KMS-11 (cell line): ENCODE measurements around the gene P2RX5.

Experiments used
- H2AFZ ChIP-seq: fragments of 200-600 bp; sonication (generic); 2 replicates; pipeline ENCODE4 v1.6.1; 2016; ENCODE audit warnings: antibody characterized with exemption, mixed run types, low read depth
- H3K27ac ChIP-seq: fragments of 200-600 bp; sonication (generic); 2 replicates; pipeline ENCODE4 v1.6.1; 2016; ENCODE audit warnings: mild to moderate bottlenecking, mixed run types
- H3K27me3 ChIP-seq: fragments of 200-600 bp; sonication (generic); 2 replicates; pipeline ENCODE4 v1.6.1; 2017; ENCODE audit warnings: mild to moderate bottlenecking, low read depth, mixed run types, moderate library complexity; ENCODE audit not compliant: insufficient read depth
- H3K36me3 ChIP-seq: fragments of 200-600 bp; sonication (generic); 2 replicates; pipeline ENCODE4 v1.6.1; 2017; ENCODE audit warnings: mild to moderate bottlenecking, mixed run types; ENCODE audit not compliant: insufficient read depth
- H3K4me1 ChIP-seq: fragments of 200-600 bp; sonication (generic); 2 replicates; pipeline ENCODE4 v1.6.1; 2016; ENCODE audit warnings: mild to moderate bottlenecking, low read depth, mixed run types; ENCODE audit not compliant: poor library complexity, severe bottlenecking
- H3K4me2 ChIP-seq: fragments of 200-600 bp; sonication (generic); 2 replicates; pipeline ENCODE4 v1.7.0; 2016; ENCODE audit warnings: mild to moderate bottlenecking, mixed run types
- H3K4me3 ChIP-seq: fragments of 200-600 bp; sonication (generic); IDR thresholded peaks from 2 replicates; pipeline ENCODE4 v1.6.1; 2017; ENCODE audit warnings: low read depth, low read length, mixed read lengths; ENCODE audit not compliant: insufficient read depth
- H3K79me2 ChIP-seq: fragments of 200-600 bp; sonication (generic); 2 replicates; pipeline ENCODE4 v1.6.1; 2016; ENCODE audit warnings: low read depth, mixed run types; ENCODE audit not compliant: insufficient read depth
- H3K9ac ChIP-seq: fragments of 200-600 bp; sonication (generic); 2 replicates; pipeline ENCODE4 v1.6.1; 2016; ENCODE audit warnings: mild to moderate bottlenecking, mixed run types
- H4K20me1 ChIP-seq: fragments of 200-600 bp; sonication (generic); 2 replicates; pipeline ENCODE4 v1.6.1; 2016; ENCODE audit warnings: mild to moderate bottlenecking, mixed run types; ENCODE audit not compliant: insufficient read depth
- TF ChIP-seq, protein P1 (sequence below): fragments of 200-600 bp; sonication (generic); conservative IDR thresholded peaks from 2 replicates; pipeline ENCODE4 v1.6.1; 2017; ENCODE audit warnings: low read depth, mild to moderate bottlenecking, antibody characterized with exemption, low read length, moderate library complexity, mixed read lengths

The P2RX5 gene

DNA sequence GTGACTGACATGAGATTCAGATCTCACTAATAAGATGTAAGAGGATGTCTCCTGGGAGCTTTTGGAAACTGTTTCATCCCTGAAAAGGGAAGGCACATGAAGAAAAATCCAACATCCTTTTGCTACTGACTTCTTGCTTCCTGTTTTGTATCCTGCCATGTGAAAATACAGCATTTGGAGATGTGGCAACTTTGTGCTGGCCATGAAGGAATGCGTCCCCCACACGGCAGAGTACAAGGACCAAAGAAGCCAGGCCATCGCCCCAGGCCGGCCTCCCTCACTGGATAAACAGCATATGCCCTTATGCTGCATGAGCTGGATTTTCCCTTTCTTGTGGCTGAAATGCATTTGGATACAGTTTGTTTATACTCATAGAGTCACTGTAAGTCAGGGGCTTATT, 22.2 kb upstream of the P2RX5 start:
- H3K9ac ChIP-seq, result no peak overlapping the region
- no peaks in the 10 kb centered on the region for H3K36me3 ChIP-seq
- H3K27me3 ChIP-seq, result no peaks in the 10 kb centered on the region
- no peak overlapping the region for H2AFZ ChIP-seq
- H3K4me1 ChIP-seq, result peaks cover 7% of the 10 kb centered on the region
- H3K4me3 ChIP-seq, result no peak overlapping the region
- H3K4me2 ChIP-seq, result no peak overlapping the region
- H3K27ac ChIP-seq, result no peak overlapping the region
- H3K79me2 ChIP-seq, result peaks cover 8% of the 10 kb centered on the region
- H4K20me1 ChIP-seq, result no peaks in the 10 kb centered on the region
- TF ChIP-seq, protein P1, sequence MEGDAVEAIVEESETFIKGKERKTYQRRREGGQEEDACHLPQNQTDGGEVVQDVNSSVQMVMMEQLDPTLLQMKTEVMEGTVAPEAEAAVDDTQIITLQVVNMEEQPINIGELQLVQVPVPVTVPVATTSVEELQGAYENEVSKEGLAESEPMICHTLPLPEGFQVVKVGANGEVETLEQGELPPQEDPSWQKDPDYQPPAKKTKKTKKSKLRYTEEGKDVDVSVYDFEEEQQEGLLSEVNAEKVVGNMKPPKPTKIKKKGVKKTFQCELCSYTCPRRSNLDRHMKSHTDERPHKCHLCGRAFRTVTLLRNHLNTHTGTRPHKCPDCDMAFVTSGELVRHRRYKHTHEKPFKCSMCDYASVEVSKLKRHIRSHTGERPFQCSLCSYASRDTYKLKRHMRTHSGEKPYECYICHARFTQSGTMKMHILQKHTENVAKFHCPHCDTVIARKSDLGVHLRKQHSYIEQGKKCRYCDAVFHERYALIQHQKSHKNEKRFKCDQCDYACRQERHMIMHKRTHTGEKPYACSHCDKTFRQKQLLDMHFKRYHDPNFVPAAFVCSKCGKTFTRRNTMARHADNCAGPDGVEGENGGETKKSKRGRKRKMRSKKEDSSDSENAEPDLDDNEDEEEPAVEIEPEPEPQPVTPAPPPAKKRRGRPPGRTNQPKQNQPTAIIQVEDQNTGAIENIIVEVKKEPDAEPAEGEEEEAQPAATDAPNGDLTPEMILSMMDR, result no peak

DNA sequence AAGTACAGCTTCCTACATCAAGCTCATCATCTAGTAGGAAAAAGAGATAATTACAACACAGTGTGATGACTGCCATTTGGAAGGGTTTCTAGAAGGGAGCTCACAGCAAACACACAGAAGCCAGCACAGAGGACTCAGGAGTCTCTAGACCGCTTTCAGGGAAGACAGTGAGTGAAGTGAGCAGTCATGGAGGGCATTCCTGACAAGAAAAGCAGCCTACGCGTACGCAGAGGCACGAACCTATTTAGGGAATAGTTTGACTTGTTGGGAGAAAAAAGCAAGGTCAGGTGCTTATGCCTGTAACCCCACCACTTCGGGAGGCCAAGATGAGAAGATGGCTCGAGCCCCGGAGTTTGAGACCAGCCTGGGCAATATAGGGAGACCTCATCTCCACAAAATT, 19.3 kb upstream of the P2RX5 start:
- H3K36me3 ChIP-seq, result no peaks in the 10 kb centered on the region
- no peak overlapping the region for H3K4me2 ChIP-seq
- H3K4me1 ChIP-seq, result peaks cover 26% of the 10 kb centered on the region
- no peak overlapping the region for H3K4me3 ChIP-seq
- no peak overlapping the region for H2AFZ ChIP-seq
- TF ChIP-seq, protein P1, result no peak
- no peaks in the 10 kb centered on the region for H3K79me2 ChIP-seq
- H4K20me1 ChIP-seq, result no peaks in the 10 kb centered on the region
- no peaks in the 10 kb centered on the region for H3K27me3 ChIP-seq
- no peak overlapping the region for H3K9ac ChIP-seq
- H3K27ac ChIP-seq, result no peak overlapping the region

DNA sequence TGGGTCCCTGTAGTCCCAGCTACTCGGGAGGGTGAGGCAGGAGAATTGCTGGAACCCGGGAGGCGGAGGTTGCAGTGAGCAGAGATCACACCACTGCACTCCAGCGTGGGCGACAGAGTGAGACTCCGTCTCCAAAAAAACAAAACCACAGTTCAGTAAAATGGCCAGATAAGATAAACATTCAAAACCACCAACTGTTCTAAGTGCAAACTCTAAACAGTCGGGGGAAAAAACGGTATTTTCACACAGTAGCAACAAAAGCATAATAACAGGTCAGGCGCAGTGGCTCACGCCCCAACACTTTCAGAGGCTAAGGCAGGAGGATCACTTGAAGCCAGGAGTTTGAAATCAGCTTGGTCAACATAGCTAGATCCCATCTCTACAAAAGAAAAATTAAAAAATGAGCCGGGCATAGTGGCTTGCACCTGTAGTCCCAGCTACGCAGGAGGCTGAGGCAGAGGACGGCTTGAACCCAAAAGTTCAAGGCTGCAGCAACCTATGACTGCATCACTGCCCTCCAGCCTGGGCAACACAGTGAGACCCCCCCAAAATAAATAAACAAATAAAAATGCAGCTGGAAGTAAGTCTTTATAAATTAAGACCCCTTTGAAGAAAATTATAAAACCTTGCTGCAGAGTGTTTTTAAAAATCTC, 17.0 kb upstream of the P2RX5 start:
- Histone ChIP-seq H3K4me1 (peaks cover 48% of the 10 kb centered on the region), H3K36me3 (no peaks in the 10 kb centered on the region), H3K9ac (no peak overlapping the region), H3K4me3 (no peak overlapping the region), H2AFZ (no peak overlapping the region), H3K27ac (no peak overlapping the region), H3K79me2 (no peaks in the 10 kb centered on the region), H3K27me3 (no peaks in the 10 kb centered on the region), H4K20me1 (no peaks in the 10 kb centered on the region), H3K4me2 (no peak overlapping the region)
- TF ChIP-seq, protein P1, result no peak

DNA sequence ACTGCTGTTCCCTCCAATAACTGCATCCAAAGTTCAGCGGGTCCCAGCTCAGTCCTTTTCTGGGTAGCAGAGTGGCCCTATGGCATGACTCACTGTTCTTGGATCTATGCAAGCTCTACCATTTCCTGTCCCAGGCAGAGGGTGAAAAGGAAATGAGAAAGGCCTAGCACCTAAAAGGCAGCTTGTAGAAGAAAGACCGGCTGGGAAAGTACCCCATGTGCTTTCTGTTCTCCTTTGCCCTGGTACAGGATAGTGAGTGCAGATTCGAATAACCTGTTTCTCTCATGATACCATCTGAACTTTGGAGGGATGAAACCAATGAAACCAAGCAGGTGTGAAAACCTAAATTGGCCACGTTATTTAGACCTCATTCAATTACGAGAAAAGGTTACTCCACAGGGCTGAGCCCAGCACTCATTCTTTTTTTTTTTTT, 15.0 kb upstream of the P2RX5 start:
- peaks cover 48% of the 10 kb centered on the region for H3K4me1 ChIP-seq
- H3K4me2 ChIP-seq, result peak overlapping the region; percentile 62
- H2AFZ ChIP-seq, result peak overlapping the region; percentile 57
- H4K20me1 ChIP-seq, result no peaks in the 10 kb centered on the region
- TF ChIP-seq, protein P1, result no peak
- H3K9ac ChIP-seq, result peak overlapping the region; percentile 53; the same call in 1 of the 2 replicates
- no peaks in the 10 kb centered on the region for H3K79me2 ChIP-seq
- peak overlapping the region; percentile 94 for H3K27ac ChIP-seq
- H3K4me3 ChIP-seq, result no peak overlapping the region
- no peaks in the 10 kb centered on the region for H3K27me3 ChIP-seq
- no peaks in the 10 kb centered on the region for H3K36me3 ChIP-seq
